Pons (tissue), 1 donor: ENCODE data around the gene SP1.
A peak's percentile ranks its signal among the peaks of the same experiment; 100 is the strongest.
"Not testable (repeated sequence)": the region's sequence is repeated elsewhere in the genome, so short reads cannot be mapped to it uniquely, and the experiment has no call there.

Experiments
- DNase-seq: peaks from one replicate; pipeline ENCODE4 v3.0.0-alpha.2; 2016; ENCODE audit warnings: low spot score

SP1 gene

DNA sequence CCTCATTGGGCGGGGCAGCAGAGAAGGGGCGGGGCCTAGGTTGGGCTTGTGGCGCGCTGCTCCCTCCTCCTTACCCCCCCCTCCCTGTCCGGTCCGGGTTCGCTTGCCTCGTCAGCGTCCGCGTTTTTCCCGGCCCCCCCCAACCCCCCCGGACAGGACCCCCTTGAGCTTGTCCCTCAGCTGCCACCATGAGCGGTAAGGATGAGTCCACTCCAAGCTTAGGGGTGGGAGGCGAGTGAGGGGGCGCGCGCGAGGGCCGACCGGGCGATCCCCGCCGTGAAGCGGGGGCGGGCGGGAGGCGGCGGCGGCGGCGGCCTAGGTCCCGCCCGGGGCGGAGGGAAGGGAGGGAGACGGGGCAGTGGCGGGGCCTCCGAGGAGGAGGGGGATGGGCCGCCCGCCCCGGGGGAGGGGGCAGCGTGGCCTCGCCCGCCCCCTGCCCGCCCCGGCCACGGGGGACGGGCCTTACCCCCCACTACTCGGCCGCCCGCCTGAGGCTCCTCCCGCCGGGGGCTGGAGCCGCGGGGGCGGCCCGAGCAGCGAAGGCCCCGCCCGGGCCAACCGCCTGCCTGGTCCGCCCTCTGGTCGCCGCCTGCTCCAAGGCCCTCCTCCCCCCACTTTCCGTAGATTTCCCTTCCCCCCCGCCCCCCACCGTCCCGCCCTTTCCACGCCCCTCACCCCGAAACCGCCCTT lies at the start of gene SP1:
Gene SP1, plus strand, starts transcription at position 73 of the 690 bp plus-strand sequence. Its CDS starts 116 bp downstream, at position 189.
- DNase-seq, result peak; percentile 91

DNA sequence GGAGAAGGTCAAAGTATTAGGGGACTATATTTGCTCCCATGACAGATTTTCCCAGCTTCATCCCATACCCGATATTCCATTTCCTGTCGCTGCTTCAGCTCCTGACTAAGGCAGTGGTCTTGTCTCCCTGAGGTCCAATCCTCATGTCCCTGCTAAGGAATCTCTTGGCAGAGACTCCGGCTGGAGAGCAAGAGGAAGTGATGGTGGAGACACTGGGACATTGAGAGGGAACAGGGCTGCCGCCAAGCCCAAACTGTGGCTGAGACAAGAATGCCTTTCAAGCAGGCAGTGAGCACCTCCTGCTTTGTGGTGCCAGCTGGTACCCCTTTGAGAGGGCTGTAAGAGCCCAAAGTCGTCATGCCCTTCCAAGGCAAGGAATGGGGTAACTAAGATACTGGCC lies 49.3 kb upstream of the SP1 start:
- DNase-seq, result no peak

GRCh38 chr12:53332339-53332738 lies 47.6 kb upstream of the SP1 start:
- not testable (repeated sequence) for DNase-seq

DNA sequence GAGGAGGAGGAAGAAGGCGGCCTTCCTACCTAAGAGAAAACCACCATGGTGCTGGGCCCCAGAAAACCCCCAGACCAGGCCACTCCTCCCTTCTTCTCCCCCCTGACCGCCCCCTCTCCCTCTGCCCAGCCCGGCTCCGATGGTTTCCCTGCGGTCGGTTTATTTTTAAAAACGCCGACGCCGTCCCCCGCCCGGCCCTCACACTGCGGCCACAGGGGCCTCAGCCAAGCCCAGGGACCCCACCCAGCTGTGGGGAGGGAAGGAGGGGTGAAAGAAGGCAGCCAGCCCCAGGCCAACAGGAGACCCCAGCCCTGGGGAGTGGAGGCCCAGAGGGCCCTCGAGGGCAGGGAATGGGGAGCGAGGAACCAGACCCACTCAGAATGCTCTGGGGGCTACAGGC lies 47.2 kb upstream of the SP1 start:
- DNase-seq, result no peak

DNA sequence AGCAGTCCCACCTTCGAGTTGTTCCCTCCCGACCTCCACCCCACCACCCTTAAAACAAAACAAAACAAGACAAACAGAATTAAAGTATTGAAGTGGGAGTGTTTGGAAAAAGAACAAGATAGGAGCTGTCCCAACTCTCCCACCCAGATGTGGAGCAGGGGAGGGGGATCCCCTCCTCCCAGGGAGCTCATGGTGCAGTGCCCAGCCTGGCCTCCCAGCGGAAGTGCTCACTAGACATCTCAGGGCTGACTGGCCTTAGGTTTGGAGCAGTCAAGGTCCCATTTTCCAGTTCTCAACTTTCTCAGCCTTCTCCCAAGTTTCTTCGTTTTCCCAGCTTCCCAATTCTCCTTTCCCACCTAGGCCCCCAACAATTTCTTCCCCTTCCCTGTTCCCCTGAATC lies 46.7 kb upstream of the SP1 start:
- DNase-seq, result no peak

- no peak for DNase-seq
Measured at GRCh38 chr12:53333845-53334244, 46.1 kb upstream of the SP1 start.

GRCh38 chr12:53334822-53335221 lies 45.2 kb upstream of the SP1 start:
- DNase-seq, result no peak

GRCh38 chr12:53336181-53336681 lies 43.7 kb upstream of the SP1 start, which contains the start of gene SP7:
TSS of gene SP7 (minus strand) at chr12:53336354. CDS start at chr12:53335646, 708 bp downstream.
- no peak for DNase-seq

DNA sequence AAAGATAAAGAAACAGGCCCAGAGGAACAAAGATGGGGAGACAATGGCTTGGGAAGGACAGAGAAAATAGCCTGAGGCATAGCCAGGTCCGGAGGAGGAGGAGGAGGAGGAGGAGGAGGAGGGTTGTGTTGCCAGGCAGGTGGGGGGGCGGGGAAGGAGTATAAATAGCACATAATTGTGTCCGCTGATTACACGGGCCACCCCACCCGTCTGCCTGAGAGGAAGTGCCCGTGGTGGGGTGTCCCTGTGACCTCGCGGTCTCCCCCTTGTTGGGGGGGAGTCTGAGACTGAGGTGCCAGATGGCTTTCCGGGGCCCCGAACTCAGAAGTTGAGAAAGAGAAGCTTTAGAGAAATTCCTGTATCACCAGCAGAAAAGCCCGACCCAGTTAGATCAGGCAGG lies 42.0 kb upstream of the SP1 start:
- no peak for DNase-seq

- no peak for DNase-seq
Measured at GRCh38 chr12:53338916-53339315, 41.1 kb upstream of the SP1 start.

DNA sequence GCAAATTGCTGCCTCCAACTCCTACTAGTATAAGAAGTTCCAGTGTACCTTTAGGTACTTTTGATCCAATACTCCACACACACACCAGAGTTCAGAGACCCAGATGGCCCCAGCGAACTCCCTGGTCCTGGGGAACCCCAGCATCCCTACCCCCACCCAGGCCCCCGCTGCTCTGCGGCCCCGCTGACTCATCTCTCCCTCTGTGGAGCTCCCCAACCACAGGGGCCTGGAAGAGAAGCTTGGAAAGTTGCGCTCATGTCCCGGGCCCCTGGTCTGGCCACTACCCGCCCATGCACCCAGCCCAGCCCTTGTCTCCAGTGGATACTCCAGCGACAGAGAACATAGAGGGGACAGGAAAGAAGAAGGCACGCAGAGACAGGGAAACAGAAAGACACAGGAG lies 39.6 kb upstream of the SP1 start:
- DNase-seq, result no peak

- DNase-seq, result no peak
Measured at GRCh38 chr12:53343449-53343848, 36.5 kb upstream of the SP1 start.

- DNase-seq, result no peak
Measured at GRCh38 chr12:53343969-53344368, 36.0 kb upstream of the SP1 start.

DNA sequence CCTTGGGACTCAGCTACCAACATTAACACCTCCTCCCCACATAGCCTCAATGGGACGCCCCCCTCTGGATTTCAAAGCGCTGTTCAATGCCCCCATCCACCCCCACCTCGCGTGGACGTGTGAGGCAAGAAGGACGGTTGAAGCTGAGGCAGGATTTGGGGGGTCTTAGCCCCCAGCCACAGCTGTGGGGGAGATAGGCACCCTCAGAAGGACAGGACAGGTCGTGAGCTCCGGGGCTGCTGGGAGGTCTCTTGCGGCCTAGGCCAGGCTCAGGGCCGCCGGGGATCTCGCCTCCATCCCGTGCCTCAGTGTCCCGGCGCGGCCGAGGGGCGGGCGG lies 35.5 kb upstream of the SP1 start:
- no peak for DNase-seq

GRCh38 chr12:53344824-53345485 lies 35.0 kb upstream of the SP1 start:
- peak; percentile 92 for DNase-seq

GRCh38 chr12:53345486-53346188 lies 34.3 kb upstream of the SP1 start:
- no peak for DNase-seq

GRCh38 chr12:53346491-53346890 lies 33.5 kb upstream of the SP1 start:
- no peak for DNase-seq

GRCh38 chr12:53347905-53348304 lies 32.1 kb upstream of the SP1 start:
- DNase-seq, result no peak

DNA sequence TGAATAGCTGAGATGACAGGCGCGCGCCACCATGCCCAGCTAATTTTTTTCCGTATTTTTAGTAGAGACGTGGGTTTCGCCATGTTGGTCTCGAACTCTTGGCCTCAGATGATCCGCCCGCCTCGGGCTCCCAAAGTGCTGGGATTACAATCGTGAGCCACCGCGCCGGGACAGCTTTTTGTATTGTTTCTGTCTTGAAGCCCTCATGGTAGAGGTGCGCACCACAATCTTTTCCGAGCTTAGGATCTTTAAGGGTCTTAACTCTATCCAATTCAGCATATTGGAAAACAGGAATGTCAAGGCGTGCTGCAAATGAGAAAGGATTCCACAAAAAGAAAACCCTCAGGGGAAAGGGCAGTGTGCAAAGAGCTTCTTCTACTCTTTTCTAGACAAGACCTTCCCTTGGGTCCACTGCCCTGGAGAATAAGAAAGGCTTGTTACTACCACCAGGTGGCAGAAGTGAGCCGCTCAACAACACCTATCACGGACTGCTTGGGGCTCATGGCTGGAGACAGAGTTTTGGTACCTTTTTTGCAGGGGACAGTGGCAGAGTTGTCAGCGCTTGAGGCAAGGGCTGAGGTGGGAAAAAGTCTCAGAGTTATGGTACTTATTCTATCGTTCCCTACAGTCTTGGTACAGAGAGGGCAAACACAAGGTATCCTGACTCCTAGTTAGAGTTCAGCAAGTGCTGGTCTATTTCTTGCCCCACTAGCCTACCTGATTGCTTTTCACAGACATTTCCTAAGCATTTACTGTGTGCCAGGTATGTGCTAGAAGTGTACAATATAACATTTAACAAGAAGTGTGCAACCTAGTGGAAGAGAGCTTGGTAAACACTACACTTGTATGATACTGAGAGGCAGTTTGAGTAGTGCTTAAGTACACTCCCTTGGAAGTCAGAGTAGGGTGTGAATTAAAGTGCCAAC lies 27.4 kb upstream of the SP1 start:
- DNase-seq, result peak; percentile 94

DNA sequence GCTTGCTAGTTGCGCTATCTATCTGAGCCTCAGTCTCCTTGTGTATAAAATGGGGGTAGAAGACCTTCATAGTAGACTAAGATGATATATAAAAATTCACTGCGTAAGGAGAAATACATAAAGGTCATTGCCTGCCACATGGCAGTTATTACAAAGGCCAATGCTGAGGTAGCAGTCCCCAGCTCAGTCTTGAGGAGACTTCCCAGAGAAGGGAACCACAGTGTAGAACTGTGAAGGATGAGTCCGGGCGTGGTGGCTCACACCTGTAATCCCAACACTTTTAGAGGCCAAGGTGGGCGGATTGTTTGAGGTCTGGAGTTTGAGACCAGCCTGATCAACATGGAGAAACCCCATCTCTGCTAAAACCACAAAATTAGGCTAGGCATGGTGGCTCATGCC lies 26.7 kb upstream of the SP1 start:
- no peak for DNase-seq

DNA sequence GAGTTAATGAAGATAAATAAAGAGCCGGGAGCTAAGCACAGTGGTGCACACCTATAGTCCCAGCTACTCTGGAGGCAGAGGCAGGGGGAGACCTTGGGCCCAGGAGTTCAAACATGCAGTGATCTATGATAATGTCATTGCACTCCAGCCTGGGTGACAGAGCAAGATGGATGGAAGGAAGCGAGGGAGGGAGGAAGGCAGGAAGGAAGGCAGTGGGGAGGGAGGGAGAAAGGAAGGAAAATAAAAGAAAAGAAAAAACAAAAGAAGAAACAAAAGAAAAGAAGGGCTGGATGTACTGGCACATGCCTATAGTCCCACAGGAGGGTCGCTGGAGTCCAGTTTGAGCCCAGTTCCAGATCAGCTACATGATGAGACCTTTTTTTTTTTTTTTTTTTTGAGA lies 24.9 kb upstream of the SP1 start:
- no peak for DNase-seq

DNA sequence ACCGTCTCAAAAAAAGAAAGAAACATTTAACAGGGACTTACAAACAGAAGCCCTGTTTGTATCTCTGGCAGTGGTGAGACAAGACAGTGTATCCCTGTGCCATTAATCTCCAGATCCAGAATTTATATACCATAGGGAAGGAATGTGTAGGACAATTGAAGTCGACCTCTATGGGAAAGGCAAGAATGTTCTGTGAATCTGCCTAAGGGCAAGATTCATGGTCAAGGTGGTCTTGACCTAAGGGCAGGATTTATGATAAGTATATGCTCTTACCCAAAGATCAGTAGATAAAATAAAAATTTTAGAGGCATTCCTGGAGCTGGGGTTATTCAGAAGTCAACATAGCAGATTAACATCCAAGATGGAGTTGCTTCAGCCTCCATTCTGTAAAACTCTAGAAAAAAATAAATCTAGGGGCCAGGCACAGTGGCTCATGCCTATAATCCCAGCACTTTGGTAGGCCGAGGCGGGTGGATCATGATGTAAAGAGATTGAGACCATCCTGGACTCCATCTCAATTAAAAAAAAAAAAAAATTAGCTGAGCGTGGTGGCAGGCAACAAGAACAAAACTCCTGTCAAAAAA lies 21.0 kb upstream of the SP1 start:
- no peak for DNase-seq
